ENCODE data around the gene ACYP1. TPM values are rescaled to one million over a fixed set of nuclear protein-coding genes. Genes with fewer than 3 reads are reported as not detected.

ACYP1 gene
- total and polyA plus RNA-seq, 2 of the 13 experiments (the other 11 are each of a cell fraction or from before 2014, with no cell fraction given) = 9.7 to 22.4 TPM

- TF ChIP-seq ZNF547 (CRISPR knock-in tag; IDR thresholded peaks at IDR 0.05) (peak; percentile 27; the same call in 1 of the 2 replicates), NFE2 (CRISPR knock-in tag; IDR thresholded peaks at IDR 0.05) (no peak), ZNF83 (CRISPR knock-in tag; IDR thresholded peaks at IDR 0.05; ENCODE audit: borderline replicate concordance) (0 out of 2 replicates have a peak, but pooled peaks have one; percentile 45), ZKSCAN1 (IDR thresholded peaks at IDR 0.05; ENCODE audit: low read length) (no peak; the same call in 1 of the 2 replicates), ZBTB38 (CRISPR knock-in tag; IDR thresholded peaks at IDR 0.05) (peak; percentile 40; the same call in 1 of the 2 replicates), PTBP1 (IDR thresholded peaks at IDR 0.05; ENCODE audit: low read depth, low read length, poor library complexity, severe bottlenecking) (peak; percentile 6), ZFP36L1 (CRISPR knock-in tag; IDR thresholded peaks at IDR 0.05) (peak; percentile 41; the same call in 1 of the 2 replicates), PBX2 (CRISPR knock-in tag; IDR thresholded peaks at IDR 0.05) (no peak), ZBTB44 (CRISPR knock-in tag; IDR thresholded peaks at IDR 0.05) (no peak), ZNF674 (CRISPR knock-in tag; IDR thresholded peaks at IDR 0.05; ENCODE audit: low read depth) (no peak), ZNF546 (CRISPR knock-in tag; conservative IDR thresholded peaks at IDR 0.05) (no peak), ZNF557 (CRISPR knock-in tag; IDR thresholded peaks at IDR 0.05) (0 out of 2 replicates have a peak, but pooled peaks have one; percentile 67), NBN (conservative IDR thresholded peaks at IDR 0.05) (no peak), ZNF205 (CRISPR knock-in tag; IDR thresholded peaks at IDR 0.05) (no peak), PHF20 (CRISPR knock-in tag; IDR thresholded peaks at IDR 0.05) (peak; percentile 67), GATA4 (IDR thresholded peaks at IDR 0.05; ENCODE audit: borderline replicate concordance, low read depth) (peak; percentile 27; the same call in 1 of the 2 replicates), ZNF672 (CRISPR knock-in tag; IDR thresholded peaks at IDR 0.05) (peak; percentile 47), NR0B2 (CRISPR knock-in tag; IDR thresholded peaks at IDR 0.05) (peak; percentile 25; the same call in 1 of the 2 replicates), MXD1 (CRISPR knock-in tag; IDR thresholded peaks at IDR 0.05) (peak; percentile 65; the same call in 1 of the 2 replicates), ZNF432 (CRISPR knock-in tag; IDR thresholded peaks at IDR 0.05; ENCODE audit: borderline replicate concordance) (no peak), ZFP90 (CRISPR knock-in tag; IDR thresholded peaks at IDR 0.05; ENCODE audit: borderline replicate concordance) (peak; percentile 83), AGO1 (IDR thresholded peaks at IDR 0.05; ENCODE audit: low read depth, low read length, poor library complexity, severe bottlenecking) (peak; percentile 72), MBD4 (IDR thresholded peaks at IDR 0.05; ENCODE audit: borderline replicate concordance, low read length) (no peak), ZNF652 (CRISPR knock-in tag; IDR thresholded peaks at IDR 0.05; ENCODE audit: borderline replicate concordance, low read depth) (no peak)
- TF ChIP-seq, protein P1, sequence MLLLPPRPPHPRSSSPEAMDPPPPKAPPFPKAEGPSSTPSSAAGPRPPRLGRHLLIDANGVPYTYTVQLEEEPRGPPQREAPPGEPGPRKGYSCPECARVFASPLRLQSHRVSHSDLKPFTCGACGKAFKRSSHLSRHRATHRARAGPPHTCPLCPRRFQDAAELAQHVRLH (CRISPR knock-in tag; IDR thresholded peaks at IDR 0.05; ENCODE audit: borderline replicate concordance, low read depth) = 0 out of 2 replicates have a peak, but pooled peaks have one; percentile 52
- TF ChIP-seq, protein P2, sequence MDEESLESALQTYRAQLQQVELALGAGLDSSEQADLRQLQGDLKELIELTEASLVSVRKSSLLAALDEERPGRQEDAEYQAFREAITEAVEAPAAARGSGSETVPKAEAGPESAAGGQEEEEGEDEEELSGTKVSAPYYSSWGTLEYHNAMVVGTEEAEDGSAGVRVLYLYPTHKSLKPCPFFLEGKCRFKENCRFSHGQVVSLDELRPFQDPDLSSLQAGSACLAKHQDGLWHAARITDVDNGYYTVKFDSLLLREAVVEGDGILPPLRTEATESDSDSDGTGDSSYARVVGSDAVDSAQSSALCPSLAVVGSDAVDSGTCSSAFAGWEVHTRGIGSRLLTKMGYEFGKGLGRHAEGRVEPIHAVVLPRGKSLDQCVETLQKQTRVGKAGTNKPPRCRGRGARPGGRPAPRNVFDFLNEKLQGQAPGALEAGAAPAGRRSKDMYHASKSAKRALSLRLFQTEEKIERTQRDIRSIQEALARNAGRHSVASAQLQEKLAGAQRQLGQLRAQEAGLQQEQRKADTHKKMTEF (CRISPR knock-in tag; IDR thresholded peaks at IDR 0.05) = peak; percentile 89
Measured at GRCh38 chr14:75069121-75069810, 5.4 kb upstream of the ACYP1 start, which contains the start of gene ZC2HC1C (continued).

All from HepG2 (cell line).